GM21390 (cell line): ENCODE results near the gene RAD1.

ENCODE experiments used
- ATAC-seq: cut with Tn5 transposase; IDR thresholded peaks from one replicate; pipeline ENCODE4 v1.9.1; 2021; ENCODE audit not compliant: unreplicated experiment

The RAD1 gene

GRCh38 chr5:34867660-34868059 is 47.6 kb downstream of the RAD1 start:
- no peak for ATAC-seq

GRCh38 chr5:34866989-34867471 is 48.3 kb downstream of the RAD1 start:
- no peak for ATAC-seq

GRCh38 chr5:34865091-34865490 is 50.2 kb downstream of the RAD1 start:
- no peak for ATAC-seq

GRCh38 chr5:34863946-34864345 is 51.4 kb downstream of the RAD1 start:
- ATAC-seq = no peak

- no peak for ATAC-seq
Measured at GRCh38 chr5:34859253-34859652, 56.1 kb downstream of the RAD1 start.

GRCh38 chr5:34858790-34859189 is 56.5 kb downstream of the RAD1 start:
- ATAC-seq = no peak

GRCh38 chr5:34857894-34858293 is 57.4 kb downstream of the RAD1 start:
- ATAC-seq = no peak

- no peak for ATAC-seq
Measured at GRCh38 chr5:34857161-34857560, 58.1 kb downstream of the RAD1 start.
